ENCODE measurements around the gene MICU1.
"Not testable (repeated sequence)": the region's sequence is repeated elsewhere in the genome, so short reads cannot be mapped to it uniquely, and the experiment has no call there.

MICU1 gene

DNA sequence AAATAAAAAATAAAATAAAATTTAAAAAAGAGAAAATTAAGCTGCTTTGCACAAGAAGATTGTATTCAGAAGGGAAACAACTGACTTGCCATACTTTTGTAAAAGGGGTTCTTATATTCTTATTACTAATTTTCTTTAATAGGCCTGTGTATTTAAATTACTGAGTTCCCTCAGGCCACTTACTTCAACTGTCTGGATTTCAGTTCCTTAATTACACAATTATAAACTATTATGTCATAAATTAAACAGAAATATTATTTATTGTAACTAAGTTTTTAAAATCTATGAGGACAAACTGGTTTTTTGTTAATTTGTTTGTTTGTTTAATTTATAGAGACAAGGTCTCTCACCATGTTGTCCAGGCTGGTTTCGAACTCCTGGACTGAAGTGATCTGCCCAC, 22.4 kb upstream of the MICU1 start:
- no peak for DNase-seq (ENCODE audit: low read depth)
- TF ChIP-seq, protein P1, sequence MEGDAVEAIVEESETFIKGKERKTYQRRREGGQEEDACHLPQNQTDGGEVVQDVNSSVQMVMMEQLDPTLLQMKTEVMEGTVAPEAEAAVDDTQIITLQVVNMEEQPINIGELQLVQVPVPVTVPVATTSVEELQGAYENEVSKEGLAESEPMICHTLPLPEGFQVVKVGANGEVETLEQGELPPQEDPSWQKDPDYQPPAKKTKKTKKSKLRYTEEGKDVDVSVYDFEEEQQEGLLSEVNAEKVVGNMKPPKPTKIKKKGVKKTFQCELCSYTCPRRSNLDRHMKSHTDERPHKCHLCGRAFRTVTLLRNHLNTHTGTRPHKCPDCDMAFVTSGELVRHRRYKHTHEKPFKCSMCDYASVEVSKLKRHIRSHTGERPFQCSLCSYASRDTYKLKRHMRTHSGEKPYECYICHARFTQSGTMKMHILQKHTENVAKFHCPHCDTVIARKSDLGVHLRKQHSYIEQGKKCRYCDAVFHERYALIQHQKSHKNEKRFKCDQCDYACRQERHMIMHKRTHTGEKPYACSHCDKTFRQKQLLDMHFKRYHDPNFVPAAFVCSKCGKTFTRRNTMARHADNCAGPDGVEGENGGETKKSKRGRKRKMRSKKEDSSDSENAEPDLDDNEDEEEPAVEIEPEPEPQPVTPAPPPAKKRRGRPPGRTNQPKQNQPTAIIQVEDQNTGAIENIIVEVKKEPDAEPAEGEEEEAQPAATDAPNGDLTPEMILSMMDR (IDR thresholded peaks at IDR 0.05; ENCODE audit: insufficient read depth, low read depth, low read length, missing control alignments), result no peak
- H3K4me3 ChIP-seq (ENCODE audit: low read depth, low read length), result no peak overlapping the region

- not testable (repeated sequence) for H3K4me3 ChIP-seq (ENCODE audit: low read depth, low read length); DNase-seq (ENCODE audit: low read depth)
These were observed 21.1 kb upstream of the MICU1 start for GRCh38 chr10:72646971-72647370.

DNA sequence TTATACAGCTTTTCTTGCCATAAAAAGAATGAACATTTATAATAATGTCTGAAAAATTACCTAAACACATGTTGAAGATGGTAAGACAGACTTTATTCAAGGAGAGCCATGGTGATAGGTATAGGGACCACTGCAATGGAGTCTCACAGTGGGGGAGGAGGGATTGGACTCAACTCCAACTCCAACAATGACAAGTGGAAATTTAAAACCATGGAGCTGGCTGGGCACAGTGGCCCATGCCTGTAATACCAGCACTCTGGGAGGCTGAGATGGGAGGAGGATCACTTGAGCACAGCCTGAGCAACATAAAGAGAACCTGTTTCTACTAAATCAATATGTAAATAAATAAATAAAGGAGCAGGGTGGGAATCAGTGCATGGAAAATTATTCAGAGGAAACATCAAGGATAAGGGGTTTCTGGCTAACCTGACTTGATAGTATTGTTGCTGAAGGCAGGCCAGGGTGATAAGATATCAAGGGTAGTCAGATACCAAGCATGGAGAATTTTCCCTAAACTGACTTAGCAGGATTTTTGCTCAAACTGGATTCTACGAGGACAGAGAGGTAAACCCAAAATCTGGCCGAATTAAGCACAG, 19.5 kb upstream of the MICU1 start:
- H3K4me3 ChIP-seq (ENCODE audit: low read depth, low read length), result no peak overlapping the region
- DNase-seq (ENCODE audit: low read depth), result no peak
- TF ChIP-seq, protein P1 (IDR thresholded peaks at IDR 0.05; ENCODE audit: insufficient read depth, low read depth, low read length, missing control alignments), result no peak

GRCh38 chr10:72642318-72642717, 16.4 kb upstream of the MICU1 start:
- TF ChIP-seq, protein P1 (IDR thresholded peaks at IDR 0.05; ENCODE audit: insufficient read depth, low read depth, low read length, missing control alignments), result no peak
- DNase-seq (ENCODE audit: low read depth), result no peak
- H3K4me3 ChIP-seq (ENCODE audit: low read depth, low read length), result no peak overlapping the region

DNA sequence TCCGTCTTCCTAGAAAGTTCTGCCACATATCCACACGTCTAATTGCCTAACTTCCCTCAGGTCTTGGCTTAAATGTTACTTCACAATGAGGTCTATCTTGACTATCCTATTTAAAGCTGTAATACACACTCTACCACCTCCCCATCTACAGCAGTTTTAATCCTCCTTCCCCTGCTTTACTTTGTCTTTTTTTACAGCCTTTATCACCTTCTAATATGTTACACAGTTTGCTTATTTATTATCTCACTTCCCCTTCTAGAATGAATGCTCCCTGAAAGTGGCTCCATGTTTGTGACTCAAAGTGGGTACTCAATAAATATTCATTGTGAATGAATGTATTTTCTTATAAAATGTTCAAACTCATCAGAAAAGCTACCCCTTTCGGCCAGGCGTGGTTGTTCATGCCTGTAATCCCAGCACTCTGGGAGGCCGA, 13.6 kb upstream of the MICU1 start:
- no peak for DNase-seq (ENCODE audit: low read depth)
- H3K4me3 ChIP-seq (ENCODE audit: low read depth, low read length), result no peak overlapping the region
- TF ChIP-seq, protein P1 (IDR thresholded peaks at IDR 0.05; ENCODE audit: insufficient read depth, low read depth, low read length, missing control alignments), result no peak

DNA sequence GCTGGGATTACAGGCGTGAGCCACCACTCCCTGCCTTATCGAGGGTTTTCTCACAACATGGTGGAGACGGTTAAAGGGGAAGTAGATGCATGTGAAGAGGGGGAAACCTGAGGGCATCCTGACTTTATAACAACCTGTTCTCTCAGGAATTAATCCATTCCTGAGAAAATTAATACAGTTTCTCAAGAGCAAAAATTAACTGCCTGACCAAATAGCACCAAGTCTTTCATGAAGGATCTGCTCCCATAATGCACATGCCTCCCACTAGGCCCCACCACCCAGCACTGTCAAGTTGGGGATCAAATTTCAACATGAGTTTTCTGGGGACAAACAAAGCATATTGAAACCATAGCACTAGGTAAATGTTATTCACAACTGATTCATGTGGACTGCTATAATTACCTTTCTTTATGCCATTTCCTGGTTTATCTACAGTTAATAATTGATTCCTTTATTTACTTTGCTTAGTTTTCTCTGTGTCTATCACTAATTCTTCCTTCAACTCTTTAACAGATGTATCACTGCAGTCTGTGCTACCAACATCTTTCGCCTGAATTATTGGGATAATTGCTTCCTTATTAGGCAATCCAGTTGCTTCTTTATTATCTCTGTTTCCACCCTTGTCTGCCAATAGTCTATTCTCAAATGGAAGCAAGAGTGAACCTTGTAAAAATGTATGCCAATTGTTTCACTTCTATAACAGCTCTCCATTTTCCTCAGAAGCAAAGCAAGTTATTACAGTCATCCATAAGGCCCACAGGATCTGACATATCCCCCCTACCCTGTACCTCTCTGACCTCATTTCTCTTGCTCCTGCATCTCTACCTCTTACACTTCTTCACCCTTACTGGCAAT, 12.9 kb upstream of the MICU1 start:
- H3K4me3 ChIP-seq (ENCODE audit: low read depth, low read length), result no peak overlapping the region
- no peak for DNase-seq (ENCODE audit: low read depth)
- TF ChIP-seq, protein P1 (IDR thresholded peaks at IDR 0.05; ENCODE audit: insufficient read depth, low read depth, low read length, missing control alignments), result no peak

- peak; percentile 72 for DNase-seq (ENCODE audit: low read depth)
- H3K4me3 ChIP-seq (ENCODE audit: low read depth, low read length), result no peak overlapping the region
- TF ChIP-seq, protein P1 (IDR thresholded peaks at IDR 0.05; ENCODE audit: insufficient read depth, low read depth, low read length, missing control alignments), result no peak
These were observed 11.5 kb upstream of the MICU1 start for GRCh38 chr10:72637398-72637857.
